Measurements from ENCODE around the gene PATE1.

GRCh38 chr11:125740617-125741016, 5.5 kb upstream of the PATE1 start:
- no peak for TF ChIP-seq POLR2A (IDR thresholded peaks at IDR 0.05)
- no peak for TF ChIP-seq POLR2AphosphoS5 (IDR thresholded peaks at IDR 0.05)

Measured in suprapubic skin (tissue), 4 donors.